Tibial nerve (tissue), 4 donors: ENCODE results near the gene MCOLN2. TPM values are rescaled to one million over a fixed set of nuclear protein-coding genes. Genes with fewer than 3 reads are reported as not detected.

Source experiments
- DNase-seq, 2 donors: peaks; one replicate each; pipeline ENCODE4 v3.0.0-alpha.2; 2019; ENCODE audit warnings: low spot score in 2 of 2
- H3K27ac ChIP-seq, 4 donors: fragments of 200-600 bp; sonication (generic) in 3 of 4; one replicate each; pipeline ENCODE4 v1.5.1; 2017 to 2019; ENCODE audit warnings: mild to moderate bottlenecking in 1 of 4
- H3K27me3 ChIP-seq, 2 donors: fragments of 200-600 bp; sonication (generic) in 1 of 2; one replicate each; pipeline versions ENCODE4 v1.5.1 to v1.6.0; 2017 to 2019
- H3K36me3 ChIP-seq, 3 donors: fragments of 200-600 bp; sonication (generic); one replicate each; pipeline ENCODE4 v1.5.1; 2018 to 2019
- H3K4me1 ChIP-seq, 4 donors: fragments of 200-600 bp; sonication (generic) in 3 of 4; one replicate each; pipeline ENCODE4 v1.5.1; 2017 to 2019
- H3K4me3 ChIP-seq, 4 donors: fragments of 200-600 bp; sonication (generic) in 3 of 4; one replicate each; pipeline ENCODE4 v1.5.1; 2017 to 2019; ENCODE audit warnings: mild to moderate bottlenecking in 1 of 4, moderate library complexity in 1 of 4
- H3K9me3 ChIP-seq, 4 donors: fragments of 200-600 bp; sonication (generic) in 3 of 4; one replicate each; pipeline ENCODE4 v1.5.1; 2017 to 2019
- CTCF ChIP-seq, 5 experiments: fragments of 200-600 bp in 3 of 5; fragments of 450-650 bp in 2 of 5; sonication (generic) in 3 of 5; IDR thresholded peaks; one replicate each; pipeline ENCODE4 v1.5.1; 2016 to 2019; ENCODE audit warnings: antibody characterized with exemption in 5 of 5, mild to moderate bottlenecking in 3 of 5, moderate library complexity in 2 of 5
- EP300 ChIP-seq, 2 donors: sonication (generic); formaldehyde crosslinking; IDR thresholded peaks; one replicate each; pipeline ENCODE4 v1.6.1; 2017; ENCODE audit warnings: antibody characterized with exemption in 2 of 2, mild to moderate bottlenecking in 1 of 2
- POLR2A ChIP-seq, 2 donors: fragments of 450-650 bp; IDR thresholded peaks; one replicate each; pipeline ENCODE4 v1.6.1; 2017; ENCODE audit warnings: antibody characterized with exemption in 2 of 2, mild to moderate bottlenecking in 2 of 2, moderate library complexity in 2 of 2
- WGBS, 2 donors: methylation state at CpG; one replicate each; pipeline ENCODE4 v1.1.5; 2018; 5-methylcytosine and 5-hydroxymethylcytosine counted together
- total RNA-seq, 4 donors: library from RNA; depleted of rRNA; stranded (reverse); fragments of >200 nt; gene quantifications; one replicate each; pipeline ENCODE4 v1.1.0, GENCODE V29; 2016

MCOLN2 gene
- total RNA-seq, 4 donors from 2014 or later: 8.2 to 12.2 (median 9.8) TPM

DNA sequence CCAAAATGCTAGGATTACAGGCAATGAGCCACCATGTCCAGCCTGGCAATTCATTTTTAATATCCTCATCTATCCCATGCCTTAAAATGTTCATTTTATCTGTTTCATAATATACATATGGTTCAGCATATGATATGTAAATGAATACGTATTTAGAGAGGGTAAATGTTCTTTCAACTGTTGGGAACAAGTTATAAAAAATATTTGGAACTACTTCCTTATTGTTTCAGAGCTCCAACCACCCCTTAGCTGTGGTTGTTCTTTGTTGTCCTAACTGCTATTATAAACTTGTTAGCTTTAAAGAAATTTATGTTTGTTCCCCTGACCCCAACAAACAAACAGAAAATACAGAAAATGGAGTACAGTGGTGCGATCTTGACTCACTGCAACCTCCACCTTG, 14.5 kb downstream of the MCOLN2 start:
- H3K27ac ChIP-seq: no peak overlapping the region
- H3K27me3 ChIP-seq: no peaks in the 10 kb centered on the region
- DNase-seq: no peak
- 81% methylated on average over 2 of the region's 2 CpGs for WGBS, 2 donors
- no peak overlapping the region for H3K4me3 ChIP-seq
- H3K9me3 ChIP-seq: peaks cover 0 to 8% (median 0%) of the 10 kb centered on the region in 4 donors
- TF ChIP-seq POLR2A (IDR thresholded peaks at IDR 0.05) (no peak), EP300 (IDR thresholded peaks at IDR 0.05) (no peak), CTCF (IDR thresholded peaks at IDR 0.05) (no peak)
- H3K36me3 ChIP-seq: no peaks in the 10 kb centered on the region
- H3K4me1 ChIP-seq: no peaks in the 10 kb centered on the region

DNA sequence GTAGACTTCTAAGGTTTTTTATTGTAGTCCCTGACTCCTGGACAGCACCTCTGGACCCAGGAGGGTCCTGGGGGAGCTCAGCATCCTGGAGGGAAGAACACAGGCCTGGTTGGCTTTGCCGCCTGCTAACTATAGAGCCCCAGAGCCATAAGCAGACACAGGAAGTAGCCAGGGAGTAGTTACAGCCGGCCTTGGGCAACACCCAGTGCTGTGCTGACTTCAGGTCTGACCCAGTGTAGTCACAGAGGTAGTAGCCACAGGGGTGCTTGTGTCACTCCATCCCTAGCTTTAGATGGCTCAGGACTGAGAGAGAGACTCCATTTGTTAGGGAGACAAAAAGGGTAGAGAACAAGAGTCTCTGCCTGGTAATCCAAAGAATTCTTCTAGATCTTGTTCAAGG, 21.9 kb downstream of the MCOLN2 start:
- Histone ChIP-seq H3K9me3 (peaks cover 0 to 6% (median 0%) of the 10 kb centered on the region in 4 donors), H3K27me3 (no peaks in the 10 kb centered on the region), H3K27ac (no peak overlapping the region), H3K4me1 (no peaks in the 10 kb centered on the region), H3K36me3 (no peaks in the 10 kb centered on the region), H3K4me3 (no peak overlapping the region)
- TF ChIP-seq EP300 (IDR thresholded peaks at IDR 0.05): no peak
- no peak for TF ChIP-seq POLR2A (IDR thresholded peaks at IDR 0.05)
- TF ChIP-seq CTCF (IDR thresholded peaks at IDR 0.05): no peak
- WGBS, 2 donors: 33 to 55% methylated on average over 2 of the region's 2 CpGs
- no peak for DNase-seq

GRCh38 chr1:84973498-84974334, 23.2 kb downstream of the MCOLN2 start:
- no peaks in the 10 kb centered on the region for H3K27me3 ChIP-seq
- H3K9me3 ChIP-seq: peaks cover 0 to under 1% (median 0%) of the 10 kb centered on the region in 4 donors

GRCh38 chr1:84972377-84972987, 24.4 kb downstream of the MCOLN2 start:
- WGBS, 2 donors: 21 to 27% methylated on average over 1 of the region's 1 CpG
- no peaks in the 10 kb centered on the region for H3K9me3 ChIP-seq

More at GRCh38 chr1:84973498-84974334, 23.2 kb downstream of the MCOLN2 start:
- Histone ChIP-seq H3K36me3 (no peaks in the 10 kb centered on the region), H3K4me3 (no peak overlapping the region), H3K27ac (no peak overlapping the region), H3K4me1 (no peaks in the 10 kb centered on the region)
- TF ChIP-seq CTCF (IDR thresholded peaks at IDR 0.05) (no peak), EP300 (IDR thresholded peaks at IDR 0.05) (no peak), POLR2A (IDR thresholded peaks at IDR 0.05) (no peak)
- WGBS, 2 donors: 72 to 74% methylated on average over 7 of the region's 7 CpGs
- DNase-seq: no peak

More at GRCh38 chr1:84972377-84972987, 24.4 kb downstream of the MCOLN2 start:
- no peak for DNase-seq
- H3K27me3 ChIP-seq: no peaks in the 10 kb centered on the region
- TF ChIP-seq EP300 (IDR thresholded peaks at IDR 0.05) (no peak), CTCF (IDR thresholded peaks at IDR 0.05) (no peak), POLR2A (IDR thresholded peaks at IDR 0.05) (no peak)
- H3K4me1 ChIP-seq: no peaks in the 10 kb centered on the region
- no peak overlapping the region for H3K27ac ChIP-seq
- no peaks in the 10 kb centered on the region for H3K36me3 ChIP-seq
- no peak overlapping the region for H3K4me3 ChIP-seq
